GM18951 (cell line): ENCODE measurements around the gene CDKN2B-AS1.
"Not testable (repeated sequence)": the region's sequence is repeated elsewhere in the genome, so short reads cannot be mapped to it uniquely, and the experiment has no call there.

ENCODE experiments used
- POLR2A ChIP-seq: IDR thresholded peaks from 4 replicates; pipeline ENCODE4 v1.6.1; 2011; ENCODE audit warnings: mild to moderate bottlenecking; ENCODE audit not compliant: insufficient read length, insufficient read depth; ENCODE audit errors: extremely low read depth
- in situ Hi-C: fragments of 300-500 bp; cut with MboI; formaldehyde crosslinking; loops from one replicate; pipeline ENCODE4 v1.12.0; 2022; ENCODE audit warnings: low sequenced_read_pairs, mixed read lengths, inconsistent platforms; ENCODE audit not compliant: unreplicated experiment

Gene CDKN2B-AS1

DNA sequence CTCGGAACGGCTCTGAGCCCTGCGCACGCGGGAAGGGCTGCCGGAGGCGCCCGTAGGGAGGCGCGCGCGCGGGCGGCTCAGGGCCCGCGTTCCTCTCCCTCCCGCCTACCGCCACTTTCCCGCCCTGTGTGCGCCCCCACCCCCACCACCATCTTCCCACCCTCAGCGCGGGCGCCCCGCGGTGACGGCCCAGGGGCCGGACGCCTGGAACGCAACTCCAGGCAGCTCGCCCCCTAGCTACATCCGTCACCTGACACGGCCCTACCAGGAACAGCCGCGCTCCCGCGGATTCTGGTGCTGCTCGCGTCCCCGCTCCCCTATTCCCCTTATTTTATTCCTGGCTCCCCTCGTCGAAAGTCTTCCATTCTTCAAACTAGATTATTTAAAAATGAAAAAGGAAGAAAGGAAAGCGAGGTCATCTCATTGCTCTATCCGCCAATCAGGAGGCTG is at the start of gene CDKN2B-AS1:
TSS of gene CDKN2B-AS1 (plus strand) at position 236 of the 450 bp plus-strand sequence.
- in situ Hi-C loops, result no loop called here
- no peak for TF ChIP-seq POLR2A

DNA sequence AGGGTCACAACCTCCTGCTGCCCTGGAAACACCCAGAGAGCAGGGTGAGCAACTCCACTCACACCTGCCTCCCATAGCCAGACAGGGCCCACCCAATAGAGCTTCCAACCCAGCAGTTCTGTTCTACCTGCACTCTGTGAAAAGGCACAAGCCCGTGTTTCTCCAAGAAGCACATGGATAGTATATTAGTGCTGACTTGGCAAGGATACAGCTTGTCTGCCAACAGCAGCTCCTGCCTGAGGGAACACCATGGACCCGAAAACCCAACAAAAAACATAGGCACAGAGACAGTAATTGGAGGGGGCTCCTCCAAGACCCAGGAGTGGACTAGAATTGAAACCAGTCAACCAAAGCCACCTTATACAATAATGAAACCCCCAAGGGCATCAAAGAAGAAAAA is 49.0 kb upstream of the CDKN2B-AS1 start:
- no peak for TF ChIP-seq POLR2A
- in situ Hi-C loops, result no loop called here

DNA sequence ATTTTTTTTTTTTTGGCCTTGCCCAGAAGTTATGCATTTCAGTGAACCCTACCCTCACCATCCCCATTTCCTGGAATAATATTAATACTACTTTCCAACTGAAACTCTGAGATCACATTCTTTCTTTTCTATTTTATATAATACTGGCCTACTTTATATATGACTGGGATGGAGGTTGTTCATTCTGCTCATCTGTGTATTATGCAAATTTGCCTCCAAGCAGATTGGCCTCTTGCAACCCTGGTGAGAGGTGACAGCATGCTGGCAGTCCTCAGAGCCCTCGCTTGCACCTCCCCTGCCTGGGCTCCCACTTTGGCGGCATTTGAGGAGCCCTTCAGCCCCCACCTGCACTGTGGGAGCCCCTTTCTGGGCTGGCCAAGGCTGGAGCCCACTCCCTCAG is 35.8 kb upstream of the CDKN2B-AS1 start:
- in situ Hi-C loops, result no loop called here
- TF ChIP-seq POLR2A, result no peak

DNA sequence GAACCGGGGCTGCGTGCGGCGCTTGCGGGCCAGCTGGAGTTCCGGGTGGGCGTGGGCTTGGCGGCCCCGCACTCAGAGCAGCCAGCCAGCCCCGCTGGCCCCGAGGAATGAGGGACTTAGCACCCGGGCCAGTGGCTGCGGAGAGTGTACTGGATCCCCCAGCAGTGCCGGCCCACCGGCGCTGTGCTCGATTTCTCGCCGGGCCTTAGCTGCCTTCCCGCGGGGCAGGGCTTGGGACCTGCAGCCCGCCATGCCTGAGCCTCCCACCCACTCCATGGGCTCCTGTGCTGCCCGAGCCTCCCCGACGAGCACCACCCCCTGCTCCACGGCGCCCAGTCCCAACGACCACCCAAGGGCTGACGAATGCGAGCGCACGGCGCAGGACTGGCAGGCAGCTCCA is 35.3 kb upstream of the CDKN2B-AS1 start:
- in situ Hi-C loops, result not testable (repeated sequence)

DNA sequence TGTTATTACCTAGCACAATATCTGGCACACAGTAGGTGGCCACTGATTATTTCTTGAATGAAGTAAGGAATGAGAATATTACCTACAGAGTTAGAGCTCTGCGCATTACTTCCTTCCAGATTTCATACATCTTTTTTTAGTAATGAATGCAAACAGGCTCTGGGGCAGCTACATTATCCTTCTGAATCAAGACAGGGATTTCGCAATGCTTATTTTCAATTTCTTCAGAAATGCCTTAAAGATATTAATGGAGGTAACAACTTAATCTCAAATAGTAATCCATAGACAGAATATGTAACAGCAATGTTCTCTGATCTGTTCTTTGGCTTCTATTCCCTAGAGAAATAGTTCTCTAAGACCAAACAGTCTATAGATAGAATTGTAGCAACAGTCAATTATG is 33.0 kb upstream of the CDKN2B-AS1 start:
- no peak for TF ChIP-seq POLR2A
- in situ Hi-C loops, result no loop called here

DNA sequence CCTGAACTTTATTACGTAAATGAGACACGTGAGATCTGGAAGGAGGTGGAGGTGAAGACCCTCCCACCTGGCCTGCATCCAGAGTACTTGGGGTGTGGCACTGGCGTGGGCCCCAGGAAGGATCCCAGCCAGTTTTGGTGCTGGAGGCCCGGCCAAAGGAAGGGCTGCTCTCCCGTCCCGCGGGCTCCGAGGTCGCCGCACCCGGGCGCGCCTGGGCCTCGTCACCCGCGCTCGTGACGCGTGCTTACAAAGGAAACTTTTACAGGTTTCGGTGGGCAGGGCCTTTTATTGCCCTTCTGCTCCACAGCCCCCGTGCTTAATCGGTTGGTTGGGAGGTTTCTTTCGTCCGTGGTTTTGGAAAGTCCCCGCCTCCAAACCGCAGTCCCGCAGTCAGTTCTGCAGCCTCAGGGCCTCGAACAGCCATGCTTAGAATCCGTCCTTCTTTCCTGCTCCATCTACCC is 29.6 kb upstream of the CDKN2B-AS1 start:
- in situ Hi-C loops, result no loop called here
- no peak for TF ChIP-seq POLR2A

DNA sequence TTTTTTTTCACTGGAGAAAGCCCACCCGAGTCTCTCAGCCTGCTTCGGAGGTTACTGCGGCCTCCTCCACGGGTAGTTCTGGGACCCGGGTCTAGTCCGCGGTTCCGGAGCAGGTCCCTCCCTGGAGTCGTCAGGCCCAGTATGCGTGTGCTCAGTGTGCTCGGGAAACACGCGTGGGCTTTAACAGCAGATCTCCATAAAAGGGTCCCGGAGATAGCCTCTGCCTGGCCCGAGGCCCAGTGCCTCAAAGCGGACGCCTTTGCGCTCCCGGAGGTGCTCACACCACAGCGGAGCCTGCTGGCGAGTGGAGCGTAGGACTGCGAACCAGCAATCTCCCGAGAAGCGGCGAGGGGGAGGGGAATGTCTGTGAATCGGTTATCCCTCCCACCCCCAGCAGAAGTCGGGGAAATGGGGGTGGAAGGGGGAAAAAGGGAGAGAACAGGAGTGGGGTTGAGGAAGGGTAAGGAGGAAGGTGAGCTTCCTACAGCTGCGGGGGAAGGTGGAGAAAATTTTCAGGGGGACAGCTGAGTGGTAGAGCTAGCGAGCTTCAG is 29.1 kb upstream of the CDKN2B-AS1 start:
- no peak for TF ChIP-seq POLR2A
- in situ Hi-C loops, result no loop called here

DNA sequence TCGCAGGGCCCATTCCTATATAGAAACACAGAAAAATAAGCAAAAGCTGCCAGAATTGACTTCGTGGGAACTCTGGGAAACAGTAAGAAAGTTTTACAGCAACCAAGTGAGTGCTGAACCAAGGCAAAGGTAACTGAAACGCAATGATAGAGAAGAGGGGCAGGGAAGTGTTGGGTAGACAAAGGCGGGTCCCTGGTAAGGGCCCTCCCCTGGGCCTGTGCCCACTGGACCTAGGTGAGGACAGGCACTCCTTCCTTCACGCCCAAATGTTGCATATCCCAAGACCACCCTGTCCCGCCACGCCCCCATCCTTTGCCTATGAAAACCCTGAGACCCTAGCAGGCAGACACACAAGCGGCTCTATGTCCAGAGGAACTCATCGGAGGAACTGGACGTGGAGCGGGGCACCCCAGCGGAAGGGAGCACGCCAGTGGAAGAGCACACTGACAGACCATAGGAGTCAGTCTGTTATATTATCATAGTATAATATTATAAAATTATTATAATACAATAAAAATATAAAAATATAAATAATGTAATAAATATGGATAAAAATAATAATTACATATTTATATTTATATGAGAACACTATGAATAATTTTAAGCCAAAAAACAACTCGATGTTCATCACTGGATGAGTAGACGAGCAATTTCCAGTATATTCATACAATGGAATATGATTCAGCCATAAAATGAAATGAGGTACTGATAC is 28.3 kb upstream of the CDKN2B-AS1 start:
- TF ChIP-seq POLR2A, result no peak
- in situ Hi-C loops, result no loop called here

DNA sequence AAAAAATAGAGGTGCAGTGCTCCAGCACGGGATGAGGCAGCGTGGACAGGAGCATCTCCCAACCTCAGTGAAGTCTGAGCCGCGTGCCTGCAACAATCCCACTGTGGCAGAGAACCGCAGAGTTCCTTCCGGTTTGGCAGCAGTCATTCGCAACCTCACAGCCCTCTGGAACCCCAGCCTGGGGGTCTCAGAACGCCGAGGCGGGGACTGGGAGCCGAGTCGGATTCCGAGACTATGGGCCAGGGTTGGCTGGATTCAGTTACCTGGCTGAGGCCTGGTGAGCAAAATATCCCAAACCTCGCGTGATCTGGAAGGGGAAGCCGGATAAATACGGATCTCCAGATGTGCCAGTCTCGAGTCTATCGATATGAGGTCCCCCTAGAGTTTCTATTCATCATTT is 27.4 kb upstream of the CDKN2B-AS1 start:
- in situ Hi-C loops, result no loop called here
- TF ChIP-seq POLR2A, result no peak

DNA sequence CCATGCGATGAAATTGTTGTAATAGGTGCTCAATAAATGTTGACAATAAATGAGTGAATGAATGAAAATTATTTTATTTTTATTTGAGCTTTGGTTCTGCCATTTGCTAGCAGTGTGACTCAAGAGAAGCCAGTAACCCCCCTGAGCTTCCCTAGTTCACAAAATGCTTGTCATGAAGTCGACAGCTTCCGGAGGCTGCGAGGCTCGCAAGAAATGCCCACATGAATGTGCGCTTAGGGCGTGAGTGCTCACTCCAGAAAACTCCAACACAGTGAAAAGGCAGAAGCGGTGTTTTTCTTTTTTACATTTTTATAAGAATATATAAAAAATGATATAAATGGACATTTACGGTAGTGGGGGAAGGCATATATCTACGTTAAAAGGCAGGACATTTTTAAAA is 26.9 kb upstream of the CDKN2B-AS1 start:
- TF ChIP-seq POLR2A, result no peak
- in situ Hi-C loops, result no loop called here

DNA sequence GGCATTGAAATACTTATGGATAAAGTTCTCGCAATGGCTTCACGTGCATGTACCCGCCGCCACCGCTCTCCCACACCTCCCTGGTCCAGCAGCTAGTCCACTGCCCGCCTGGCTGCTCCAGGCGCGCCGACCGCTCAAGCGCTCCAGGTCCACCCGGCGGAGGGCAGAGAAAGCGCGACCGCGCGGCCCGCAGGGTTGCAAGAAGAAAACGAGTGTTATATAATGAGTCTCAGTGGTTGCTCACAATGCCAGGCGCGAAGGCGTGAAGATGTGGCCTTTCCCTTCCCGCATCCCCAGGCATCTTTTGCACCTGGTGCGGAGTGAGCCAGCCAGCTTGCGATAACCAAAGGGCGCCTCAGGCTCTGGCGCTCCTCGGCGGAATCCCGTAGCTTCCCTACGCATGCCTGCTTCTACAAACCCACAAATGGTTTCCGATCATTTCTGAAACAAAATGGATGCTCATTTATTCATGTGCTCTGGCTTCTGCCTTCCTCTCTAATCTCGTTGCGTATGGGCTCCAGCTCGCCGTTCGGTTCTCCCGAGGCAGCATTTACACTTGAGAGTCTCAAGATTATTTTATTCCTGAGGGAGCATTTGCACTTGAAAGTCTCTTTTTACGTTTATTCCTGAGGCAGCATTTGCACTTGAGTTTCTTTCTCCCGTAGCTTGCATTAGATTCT is 26.1 kb upstream of the CDKN2B-AS1 start:
- TF ChIP-seq POLR2A, result no peak
- in situ Hi-C loops, result no loop called here

DNA sequence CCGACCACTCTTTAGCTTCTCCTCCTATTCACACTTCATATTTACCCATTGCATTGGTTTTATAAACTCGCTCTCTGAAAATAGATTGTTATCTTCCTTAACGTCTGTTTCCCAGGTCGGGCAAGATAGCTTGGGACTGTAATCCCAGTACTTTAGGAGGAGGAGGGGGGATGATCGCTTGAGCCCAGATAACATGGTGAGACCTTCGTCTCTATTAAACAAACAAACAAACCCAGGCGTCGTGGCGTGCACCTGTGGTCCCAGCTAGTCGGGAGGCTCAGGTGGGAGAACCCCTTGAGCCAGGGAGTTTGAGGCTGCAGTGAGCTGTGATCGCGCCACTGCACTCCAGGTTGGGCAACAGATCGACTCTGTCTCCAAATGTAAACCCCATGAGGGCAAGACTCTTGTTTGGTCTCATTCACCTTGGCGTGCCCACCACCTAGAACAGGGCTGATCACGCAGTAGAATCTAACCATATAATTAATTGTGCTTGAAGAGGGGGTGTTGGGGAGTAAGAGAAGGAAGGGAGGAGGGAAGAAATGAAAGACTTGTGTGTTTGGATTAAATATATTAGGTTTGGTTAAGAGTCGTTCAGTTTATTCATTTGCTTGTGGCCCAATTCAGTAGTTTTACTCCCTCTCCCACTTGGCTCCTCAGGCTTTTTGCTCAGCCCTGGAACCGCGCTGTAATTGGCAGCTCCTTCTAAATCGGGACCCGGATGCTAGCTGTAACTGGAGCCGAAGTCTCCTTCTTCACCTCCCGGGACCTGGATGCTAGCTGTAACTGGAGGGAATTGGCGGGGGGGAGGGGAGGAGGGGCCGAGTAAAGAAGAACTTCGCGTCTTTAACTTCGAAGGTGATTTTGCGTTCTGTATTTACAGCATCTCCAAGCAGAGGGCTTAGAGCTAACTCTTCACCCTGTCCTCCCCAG is 25.3 kb upstream of the CDKN2B-AS1 start:
- in situ Hi-C loops, result no loop called here
- no peak for TF ChIP-seq POLR2A
